CD4-positive, alpha-beta memory T cell (primary cell): ENCODE results near the gene UCK2. TPM values are rescaled to one million over a fixed set of nuclear protein-coding genes. Genes with fewer than 3 reads are reported as not detected.

Experiments
- CTCF ChIA-PET: fragments of 350-600 bp; sonication (Branson Sonifier 250); formaldehyde crosslinking; loops from one replicate; lab custom pipeline; 2021; ENCODE audit warnings: inconsistent platforms; ENCODE audit not compliant: partially characterized antibody; lab: Charles Lee
- POLR2A ChIA-PET: fragments of 350-600 bp; sonication (Branson Sonifier 250); formaldehyde crosslinking; loops from one replicate; lab custom pipeline; 2021; ENCODE audit not compliant: partially characterized antibody; lab: Charles Lee
- DNase-seq, 5 donors: peaks; one replicate each; pipeline versions ENCODE4 v3.0.0 to v3.0.0-alpha.2; 2020 to 2022; ENCODE audit warnings: mixed read lengths in 1 of 5
- H3K27ac ChIP-seq: one replicate; pipeline ENCODE4 v1.7.0; 2013; ENCODE audit warnings: low read depth, low read length
- H3K27me3 ChIP-seq: 2 replicates; pipeline ENCODE4 v1.7.0; 2013; ENCODE audit warnings: mild to moderate bottlenecking, low read length, moderate library complexity; ENCODE audit not compliant: insufficient read depth
- H3K36me3 ChIP-seq: 2 replicates; pipeline ENCODE4 v1.7.0; 2013; ENCODE audit warnings: mild to moderate bottlenecking, low read length, moderate library complexity; ENCODE audit not compliant: insufficient read depth
- H3K4me1 ChIP-seq: 2 replicates; pipeline ENCODE4 v1.7.0; 2013; ENCODE audit warnings: mild to moderate bottlenecking, low read length, moderate library complexity; ENCODE audit not compliant: insufficient read depth
- H3K4me3 ChIP-seq, 2 donors: one replicate each; pipeline ENCODE4 v1.7.0; 2013; ENCODE audit warnings: low read length in 2 of 2, mild to moderate bottlenecking in 1 of 2
- H3K9me3 ChIP-seq, 2 donors: one replicate each; pipeline ENCODE4 v1.7.0; 2013; ENCODE audit warnings: low read length in 2 of 2, control low read depth in 1 of 2; ENCODE audit not compliant: control insufficient read depth in 1 of 2
- H3K27ac Mint-ChIP-seq, 7 donors: one replicate each; pipeline ENCODE4 v1.8.0; 2020 to 2021; ENCODE audit warnings: mixed read lengths in 7 of 7, mild to moderate bottlenecking in 6 of 7, inconsistent platforms in 3 of 7, moderate library complexity in 3 of 7
- H3K27me3 Mint-ChIP-seq, 2 donors: one replicate each; pipeline ENCODE4 v1.8.0; 2020 to 2021; ENCODE audit warnings: mixed read lengths in 2 of 2
- H3K36me3 Mint-ChIP-seq, 2 donors: one replicate each; pipeline ENCODE4 v1.8.0; 2020 to 2021; ENCODE audit warnings: mixed read lengths in 2 of 2, inconsistent platforms in 1 of 2, mild to moderate bottlenecking in 1 of 2
- H3K4me1 Mint-ChIP-seq, 4 donors: one replicate each; pipeline ENCODE4 v1.8.0; 2020 to 2021; ENCODE audit warnings: mixed read lengths in 4 of 4, mild to moderate bottlenecking in 1 of 4
- H3K4me3 Mint-ChIP-seq, 8 donors: one replicate each; pipeline ENCODE4 v1.8.0; 2020 to 2021; ENCODE audit warnings: mixed read lengths in 8 of 8, mild to moderate bottlenecking in 7 of 8, moderate library complexity in 6 of 8, inconsistent platforms in 3 of 8
- H3K9me3 Mint-ChIP-seq, 8 donors: one replicate each; pipeline ENCODE4 v1.8.0; 2020 to 2021; ENCODE audit warnings: mixed read lengths in 8 of 8, mild to moderate bottlenecking in 5 of 8, inconsistent platforms in 3 of 8, moderate library complexity in 1 of 8
- intact Hi-C: fragments of 100-400 bp; cut with micrococcal nuclease; formaldehyde crosslinking; loops from one replicate; pipeline ENCODE4 v1.15.1; 2023
- polyA plus RNA-seq, 2 donors: library from polyadenylated mRNA; unstranded; fragments of 300-500 nt; fragmentation: Illumina TruSeq; gene quantifications; one replicate each; pipeline ENCODE4 v1.2.3, GENCODE V29; 2021
- total RNA-seq, 2 experiments: library from RNA; stranded (reverse); gene quantifications; one replicate each; pipeline ENCODE4 v1.2.3, GENCODE V29; 2021

Gene UCK2
- total and polyA plus RNA-seq, 4 experiments from 2014 or later, result 2.1 to 5.6 (median 4.1) TPM

- Histone ChIP-seq H3K4me3 (no peak overlapping the region), H3K9me3 (no peaks in the 10 kb centered on the region), H3K27ac (no peak overlapping the region), H3K4me1 (no peaks in the 10 kb centered on the region), H3K36me3 (no peaks in the 10 kb centered on the region), H3K27me3 (no peaks in the 10 kb centered on the region)
- no peaks in the 10 kb centered on the region for H3K36me3 Mint-ChIP-seq
- H3K4me1 Mint-ChIP-seq, result no peaks in the 10 kb centered on the region
- peaks cover 0 to 3% (median 0%) of the 10 kb centered on the region in 8 donors for H3K9me3 Mint-ChIP-seq
- DNase-seq, result peak in 1 of 5 donors; percentile 25
- peaks cover 3 to 4% of the 10 kb centered on the region in 2 donors for H3K27me3 Mint-ChIP-seq
- no peak overlapping the region for H3K4me3 Mint-ChIP-seq
- intact Hi-C loops, result no loop called here
- H3K27ac Mint-ChIP-seq, result peak overlapping the region in 1 of 7 donors; percentile 1
- POLR2A ChIA-PET, result interaction anchor here (0.7 kb wide), 1 partner anchor 524 kb away, joined by 4 read pairs; no protein-coding TSS in a partner anchor
- CTCF ChIA-PET, result interaction anchor here (1.5 to 2.1 kb wide), 3 partner anchors 8 to 545 kb away, joined by 3 to 8 read pairs (median 4); no protein-coding TSS in a partner anchor
These were observed 106.2 kb downstream of the UCK2 start for GRCh38 chr1:165933446-165934170.

DNA sequence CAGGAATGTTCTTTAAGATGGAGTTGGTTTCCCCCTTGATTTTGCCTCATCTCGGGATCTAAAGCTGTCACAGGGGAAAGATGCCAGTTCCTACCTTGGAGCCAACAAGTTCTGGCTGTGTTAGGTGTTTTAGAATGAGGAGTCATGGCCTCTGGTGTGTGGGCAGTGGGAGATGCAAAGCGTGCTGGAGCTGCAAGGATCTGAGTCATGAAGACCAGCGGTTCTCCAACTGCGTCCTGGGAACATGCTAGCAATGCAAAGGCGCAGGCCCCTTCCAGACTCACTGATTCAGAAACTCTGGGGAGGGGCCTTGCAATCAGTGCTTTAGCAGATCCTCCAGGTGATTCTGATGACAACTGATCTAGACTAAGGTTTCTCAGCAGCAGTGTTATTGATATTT is 109.1 kb downstream of the UCK2 start:
- ChIA-PET CTCF (interaction anchor here (2.1 kb wide), 1 partner anchor 12 kb away, joined by 6 read pairs; no protein-coding TSS in a partner anchor), POLR2A (no interaction called here)
- Mint-ChIP-seq H3K27ac (no peak overlapping the region), H3K9me3 (peaks cover 0 to under 1% (median 0%) of the 10 kb centered on the region in 8 donors), H3K27me3 (peaks cover 2 to 6% of the 10 kb centered on the region in 2 donors), H3K4me3 (no peak overlapping the region), H3K36me3 (no peaks in the 10 kb centered on the region), H3K4me1 (no peaks in the 10 kb centered on the region)
- H3K4me1 ChIP-seq, result no peaks in the 10 kb centered on the region
- intact Hi-C loops, result no loop called here
- no peak overlapping the region for H3K27ac ChIP-seq
- no peaks in the 10 kb centered on the region for H3K27me3 ChIP-seq
- H3K4me3 ChIP-seq, result no peak overlapping the region
- no peaks in the 10 kb centered on the region for H3K9me3 ChIP-seq
- DNase-seq, result no peak
- no peaks in the 10 kb centered on the region for H3K36me3 ChIP-seq

DNA sequence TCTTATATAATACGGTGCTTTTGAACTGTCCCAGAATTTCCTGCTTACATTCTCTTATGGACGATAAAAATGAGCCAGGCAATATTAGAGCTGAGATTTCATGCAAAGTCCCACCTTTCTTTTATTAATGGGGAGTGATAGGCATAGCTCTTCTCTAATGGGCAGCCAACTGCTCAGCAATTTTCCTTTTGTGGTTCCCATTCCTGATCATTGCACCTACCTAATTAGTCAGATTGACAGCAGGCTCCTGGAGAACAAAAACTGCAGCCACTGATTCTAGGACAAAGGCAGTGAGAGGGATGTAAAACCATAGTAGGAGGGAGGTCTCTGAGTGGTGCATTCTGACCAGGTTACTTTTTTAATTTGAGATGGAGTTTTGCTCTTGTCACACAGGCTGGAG is 110.4 kb downstream of the UCK2 start:
- no peaks in the 10 kb centered on the region for H3K36me3 ChIP-seq
- no peaks in the 10 kb centered on the region for H3K9me3 ChIP-seq
- POLR2A ChIA-PET, result no interaction called here
- H3K4me1 ChIP-seq, result no peaks in the 10 kb centered on the region
- no peak overlapping the region for H3K4me3 ChIP-seq
- H3K27me3 Mint-ChIP-seq, result peaks cover 2 to 9% of the 10 kb centered on the region in 2 donors
- H3K27ac Mint-ChIP-seq, result no peak overlapping the region
- no peak overlapping the region for H3K27ac ChIP-seq
- no peak for DNase-seq
- no peaks in the 10 kb centered on the region for H3K9me3 Mint-ChIP-seq
- no peaks in the 10 kb centered on the region for H3K36me3 Mint-ChIP-seq
- no peak overlapping the region for H3K4me3 Mint-ChIP-seq
- CTCF ChIA-PET, result no interaction called here
- intact Hi-C loops, result no loop called here
- H3K4me1 Mint-ChIP-seq, result no peaks in the 10 kb centered on the region
- H3K27me3 ChIP-seq, result no peaks in the 10 kb centered on the region

DNA sequence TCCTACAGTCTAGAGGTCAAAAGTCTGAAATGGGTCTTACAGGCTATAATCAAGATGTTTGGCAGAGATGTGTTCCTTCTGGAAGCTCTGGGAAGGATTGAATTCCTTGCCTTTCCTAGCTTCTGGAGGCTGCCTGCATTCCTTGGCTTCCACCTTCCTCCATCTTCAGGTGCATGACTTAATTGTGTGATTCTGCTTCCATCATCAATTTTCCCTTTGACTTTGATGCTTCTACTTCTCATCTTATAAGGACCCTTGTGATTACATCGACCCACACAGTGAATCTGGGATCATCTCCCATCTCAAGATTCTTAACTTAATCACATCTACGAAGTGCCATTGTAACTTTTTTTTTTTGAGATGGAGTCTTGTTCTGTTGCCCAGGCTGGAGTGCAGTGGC is 111.4 kb downstream of the UCK2 start:
- no peaks in the 10 kb centered on the region for H3K36me3 ChIP-seq
- no peak overlapping the region for H3K4me3 ChIP-seq
- H3K4me1 ChIP-seq, result no peaks in the 10 kb centered on the region
- H3K27me3 ChIP-seq, result no peaks in the 10 kb centered on the region
- Mint-ChIP-seq H3K4me3 (no peak overlapping the region), H3K4me1 (no peaks in the 10 kb centered on the region), H3K9me3 (no peaks in the 10 kb centered on the region), H3K27me3 (peaks cover 5 to 8% of the 10 kb centered on the region in 2 donors), H3K27ac (no peak overlapping the region), H3K36me3 (no peaks in the 10 kb centered on the region)
- no peaks in the 10 kb centered on the region for H3K9me3 ChIP-seq
- ChIA-PET POLR2A (no interaction called here), CTCF (no interaction called here)
- intact Hi-C loops, result no loop called here
- DNase-seq, result no peak
- H3K27ac ChIP-seq, result no peak overlapping the region

DNA sequence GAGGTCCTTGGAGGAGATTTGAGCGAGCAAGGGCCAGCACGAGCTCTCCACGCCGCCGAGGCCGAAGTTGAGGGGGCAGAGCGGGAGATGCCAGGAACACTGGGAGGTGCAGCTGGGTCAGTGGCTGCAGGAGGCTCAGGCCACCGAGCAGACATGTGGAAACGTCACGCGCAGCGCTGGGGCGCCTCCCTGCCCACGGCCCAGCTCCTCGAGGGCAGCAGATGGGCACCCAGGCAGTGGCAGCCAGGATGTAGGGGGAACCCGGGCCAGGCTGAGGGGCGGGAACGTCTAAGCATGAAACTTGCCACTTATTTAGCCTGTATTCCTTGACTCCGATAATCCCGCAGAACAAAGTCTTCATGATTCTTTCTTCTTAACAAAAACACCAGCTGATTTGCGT is 114.1 kb downstream of the UCK2 start:
- H3K4me3 ChIP-seq, result no peak overlapping the region
- no peak for DNase-seq
- Mint-ChIP-seq H3K9me3 (no peaks in the 10 kb centered on the region), H3K4me3 (no peak overlapping the region), H3K27ac (no peak overlapping the region), H3K36me3 (no peaks in the 10 kb centered on the region), H3K4me1 (no peaks in the 10 kb centered on the region), H3K27me3 (peaks cover 3 to 8% of the 10 kb centered on the region in 2 donors)
- H3K9me3 ChIP-seq, result no peaks in the 10 kb centered on the region
- ChIA-PET CTCF (interaction anchor here (0.7 kb wide), 1 partner anchor 12 kb away, joined by 3 read pairs; no protein-coding TSS in a partner anchor), POLR2A (no interaction called here)
- H3K4me1 ChIP-seq, result no peaks in the 10 kb centered on the region
- H3K36me3 ChIP-seq, result no peaks in the 10 kb centered on the region
- intact Hi-C loops, result no loop called here
- no peaks in the 10 kb centered on the region for H3K27me3 ChIP-seq
- H3K27ac ChIP-seq, result no peak overlapping the region

DNA sequence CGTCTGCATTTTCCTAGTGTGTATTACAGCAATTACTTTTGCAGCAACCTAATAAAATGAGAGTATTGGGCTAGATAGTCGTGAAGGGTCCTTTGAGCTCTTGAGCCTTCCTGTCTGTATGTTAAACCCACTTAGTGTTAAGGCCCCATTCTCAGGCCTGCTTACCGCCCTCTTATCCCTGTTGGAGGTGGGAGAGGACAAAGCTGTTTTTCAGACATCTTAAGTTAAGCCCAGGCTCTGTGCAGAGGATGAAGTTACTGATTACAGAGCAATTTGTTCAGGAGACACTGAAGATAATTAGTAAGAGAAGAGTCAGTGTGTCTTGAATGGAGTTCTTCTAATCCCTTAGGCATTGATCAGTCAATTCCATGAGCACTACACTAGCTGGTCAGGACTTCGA is 114.6 kb downstream of the UCK2 start:
- no peaks in the 10 kb centered on the region for H3K36me3 Mint-ChIP-seq
- no peaks in the 10 kb centered on the region for H3K36me3 ChIP-seq
- H3K27ac ChIP-seq, result no peak overlapping the region
- H3K9me3 Mint-ChIP-seq, result no peaks in the 10 kb centered on the region
- H3K4me1 ChIP-seq, result no peaks in the 10 kb centered on the region
- no peak for DNase-seq
- H3K4me3 ChIP-seq, result no peak overlapping the region
- no peaks in the 10 kb centered on the region for H3K9me3 ChIP-seq
- CTCF ChIA-PET, result interaction anchor here (0.7 to 1.5 kb wide), 2 partner anchors 12 to 17 kb away, joined by 3 to 9 read pairs; no protein-coding TSS in a partner anchor
- H3K27me3 ChIP-seq, result no peaks in the 10 kb centered on the region
- no peak overlapping the region for H3K27ac Mint-ChIP-seq
- POLR2A ChIA-PET, result no interaction called here
- no peaks in the 10 kb centered on the region for H3K4me1 Mint-ChIP-seq
- intact Hi-C loops, result no loop called here
- H3K4me3 Mint-ChIP-seq, result no peak overlapping the region
- peaks cover 3 to 8% of the 10 kb centered on the region in 2 donors for H3K27me3 Mint-ChIP-seq

DNA sequence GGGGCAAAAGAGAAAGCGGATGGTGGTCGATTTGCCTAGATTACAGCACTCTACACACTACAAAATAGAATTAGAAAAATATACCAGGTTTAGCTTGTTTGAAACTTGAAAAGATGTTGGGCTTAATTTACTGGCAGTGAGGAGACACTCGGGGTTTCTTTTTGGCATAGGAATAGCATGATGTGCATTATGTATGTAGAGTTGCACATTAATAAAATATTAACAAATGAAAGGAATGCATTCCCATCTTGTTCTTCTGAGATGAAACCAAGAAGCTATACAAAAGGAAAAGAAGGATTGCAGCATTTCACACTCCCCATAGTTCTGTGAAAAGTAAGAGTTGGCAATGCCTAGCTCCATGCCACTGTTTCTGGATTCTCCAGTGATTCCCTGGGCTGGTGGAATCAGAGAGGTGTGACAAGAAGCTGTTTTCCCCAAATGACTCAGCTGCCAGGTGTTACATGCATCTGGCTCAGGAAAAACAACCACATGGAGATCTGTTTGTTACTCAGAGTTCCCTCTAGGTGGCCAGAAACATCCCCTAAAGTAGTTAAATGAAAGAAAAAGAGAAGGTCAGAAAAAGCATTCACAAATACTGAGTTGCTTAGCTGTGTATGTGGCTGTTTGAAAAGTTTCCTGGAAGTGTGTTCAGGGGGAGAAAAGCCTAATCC is 115.6 kb downstream of the UCK2 start:
- H3K27me3 Mint-ChIP-seq, result peaks cover 3 to 13% of the 10 kb centered on the region in 2 donors
- ChIA-PET CTCF (interaction anchor here (1.5 kb wide), 1 partner anchor 18 kb away, joined by 9 read pairs; no protein-coding TSS in a partner anchor), POLR2A (no interaction called here)
- Histone ChIP-seq H3K9me3 (no peaks in the 10 kb centered on the region), H3K4me3 (no peak overlapping the region), H3K27me3 (no peaks in the 10 kb centered on the region), H3K27ac (no peak overlapping the region), H3K36me3 (no peaks in the 10 kb centered on the region), H3K4me1 (no peaks in the 10 kb centered on the region)
- H3K36me3 Mint-ChIP-seq, result no peaks in the 10 kb centered on the region
- no peaks in the 10 kb centered on the region for H3K9me3 Mint-ChIP-seq
- intact Hi-C loops, result no loop called here
- no peaks in the 10 kb centered on the region for H3K4me1 Mint-ChIP-seq
- no peak overlapping the region for H3K4me3 Mint-ChIP-seq
- no peak for DNase-seq
- peak overlapping the region in 1 of 7 donors; percentile 3 for H3K27ac Mint-ChIP-seq
